Right atrium auricular region (tissue), 2 donors: ENCODE measurements around the gene RNF150. TPM values are rescaled to one million over a fixed set of nuclear protein-coding genes. Genes with fewer than 3 reads are reported as not detected.

Experiments
- DNase-seq: peaks from one replicate; pipeline ENCODE4 v3.0.0-alpha.2; 2019; ENCODE audit warnings: low spot score
- H3K27ac ChIP-seq, 2 donors: fragments of 200-600 bp; sonication (generic); 1 replicate in 1 of 2; 2 replicates in 1 of 2; pipeline ENCODE4 v1.5.1; 2016 to 2019
- H3K27me3 ChIP-seq, 2 donors: fragments of 200-600 bp; sonication (generic); one replicate each; pipeline versions ENCODE4 v1.5.1 to v1.6.0; 2017 to 2019
- H3K36me3 ChIP-seq: fragments of 200-600 bp; sonication (generic); one replicate; pipeline ENCODE4 v1.5.1; 2016
- H3K4me1 ChIP-seq, 2 donors: fragments of 200-600 bp; sonication (generic); one replicate each; pipeline versions ENCODE4 v1.5.1 to v1.6.0; 2017 to 2019
- H3K4me3 ChIP-seq, 2 donors: fragments of 200-600 bp; sonication (generic); 1 replicate in 1 of 2; 2 replicates in 1 of 2; pipeline ENCODE4 v1.5.1; 2017 to 2019; ENCODE audit warnings: mild to moderate bottlenecking in 1 of 2, moderate library complexity in 1 of 2
- H3K9me3 ChIP-seq, 2 donors: fragments of 200-600 bp; sonication (generic); one replicate each; pipeline ENCODE4 v1.5.1; 2019
- total RNA-seq, 2 donors: library from RNA; depleted of rRNA; stranded (reverse); fragments of >200 nt; gene quantifications; one replicate each; pipeline ENCODE4 v1.1.0, GENCODE V29; 2016
- TF ChIP-seq, protein P1 (sequence below), 2 donors: fragments of 200-600 bp; sonication (generic); IDR thresholded peaks; one replicate each; pipeline ENCODE4 v1.5.1; 2019; ENCODE audit warnings: antibody characterized with exemption in 2 of 2

Gene RNF150
- total RNA-seq, 2 donors from 2014 or later: 26.2 to 34.2 TPM

DNA sequence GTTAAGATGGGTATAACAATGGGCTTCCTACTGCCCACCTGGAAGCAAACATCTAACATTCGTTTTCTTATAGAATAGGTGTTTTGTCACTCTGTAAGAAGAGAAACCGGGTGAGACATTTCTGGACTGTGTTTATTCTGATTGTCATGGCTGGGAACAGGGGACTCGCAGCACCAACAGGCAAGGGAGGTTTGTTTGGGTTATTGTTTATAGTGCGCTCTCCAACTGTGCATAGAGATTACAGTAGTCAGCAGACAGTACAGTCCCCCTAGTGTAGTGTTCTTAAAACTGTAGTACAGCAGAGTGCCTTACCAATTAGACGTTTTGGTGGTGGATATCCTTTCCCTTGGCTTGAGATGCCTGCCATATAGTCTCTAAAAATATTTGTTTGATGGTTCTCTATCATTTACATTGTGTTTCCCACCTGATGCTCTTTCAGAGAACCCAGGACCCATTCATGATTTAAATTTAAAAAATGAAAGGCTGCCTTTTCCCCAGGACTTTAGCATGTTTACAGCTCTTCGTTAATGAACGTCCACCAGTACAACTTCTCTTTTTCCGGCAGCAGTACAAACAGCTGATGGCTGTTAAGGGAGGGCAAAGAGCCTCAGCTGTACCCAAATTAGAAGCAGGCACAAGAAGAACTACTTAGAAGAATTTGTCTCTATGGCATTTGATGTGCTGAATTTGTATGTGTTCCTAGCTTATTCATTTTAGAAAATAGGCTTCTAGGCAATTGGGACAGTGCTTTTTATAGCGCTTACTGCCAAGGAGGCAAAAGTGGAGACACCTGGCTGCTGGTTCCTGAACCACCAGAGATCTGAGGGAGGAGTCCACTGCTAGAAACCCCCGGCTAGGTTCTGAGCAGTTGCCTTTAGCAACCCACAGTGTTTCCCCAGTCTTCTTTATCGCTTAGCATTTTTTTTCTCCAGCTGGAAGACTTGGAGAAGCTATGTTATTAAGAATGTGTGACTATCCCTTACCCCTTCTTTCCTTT, 1.0 kb upstream of the RNF150 start:
- H3K9me3 ChIP-seq: no peaks in the 10 kb centered on the region
- no peak for DNase-seq
- H3K27me3 ChIP-seq: no peaks in the 10 kb centered on the region
- no peaks in the 10 kb centered on the region for H3K36me3 ChIP-seq
- peak overlapping the region; percentile 90 to 92 for H3K27ac ChIP-seq
- peak overlapping the region in 1 of 2 donors; percentile 15 for H3K4me3 ChIP-seq
- H3K4me1 ChIP-seq: peaks cover 0 to 14% of the 10 kb centered on the region in 2 donors
- TF ChIP-seq, protein P1, sequence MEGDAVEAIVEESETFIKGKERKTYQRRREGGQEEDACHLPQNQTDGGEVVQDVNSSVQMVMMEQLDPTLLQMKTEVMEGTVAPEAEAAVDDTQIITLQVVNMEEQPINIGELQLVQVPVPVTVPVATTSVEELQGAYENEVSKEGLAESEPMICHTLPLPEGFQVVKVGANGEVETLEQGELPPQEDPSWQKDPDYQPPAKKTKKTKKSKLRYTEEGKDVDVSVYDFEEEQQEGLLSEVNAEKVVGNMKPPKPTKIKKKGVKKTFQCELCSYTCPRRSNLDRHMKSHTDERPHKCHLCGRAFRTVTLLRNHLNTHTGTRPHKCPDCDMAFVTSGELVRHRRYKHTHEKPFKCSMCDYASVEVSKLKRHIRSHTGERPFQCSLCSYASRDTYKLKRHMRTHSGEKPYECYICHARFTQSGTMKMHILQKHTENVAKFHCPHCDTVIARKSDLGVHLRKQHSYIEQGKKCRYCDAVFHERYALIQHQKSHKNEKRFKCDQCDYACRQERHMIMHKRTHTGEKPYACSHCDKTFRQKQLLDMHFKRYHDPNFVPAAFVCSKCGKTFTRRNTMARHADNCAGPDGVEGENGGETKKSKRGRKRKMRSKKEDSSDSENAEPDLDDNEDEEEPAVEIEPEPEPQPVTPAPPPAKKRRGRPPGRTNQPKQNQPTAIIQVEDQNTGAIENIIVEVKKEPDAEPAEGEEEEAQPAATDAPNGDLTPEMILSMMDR (IDR thresholded peaks at IDR 0.05): peak in 1 of 2 donors; percentile 51

DNA sequence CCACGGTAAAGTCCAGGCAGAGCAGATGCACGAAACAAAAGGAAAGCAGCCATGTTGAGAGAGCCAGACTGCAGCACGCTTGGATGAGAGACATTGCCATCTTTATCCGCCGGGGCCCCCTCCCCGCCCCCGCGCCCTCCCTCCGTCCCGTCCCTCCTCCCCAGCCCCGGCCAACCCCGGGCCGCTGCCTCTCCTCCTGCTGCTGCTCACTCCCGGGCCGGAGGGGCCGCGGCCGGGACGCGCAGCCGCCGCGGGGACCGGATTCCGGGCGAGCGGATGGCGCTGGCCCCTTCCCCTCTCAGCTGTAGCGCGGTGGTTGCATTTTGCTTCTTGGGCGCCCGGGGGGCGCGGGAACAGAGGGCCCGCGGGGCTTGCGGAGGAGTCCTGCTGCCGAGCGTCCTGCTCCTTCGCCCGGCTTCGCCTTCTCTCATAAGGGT, 542 bp downstream of the RNF150 start:
- TF ChIP-seq, protein P1 (IDR thresholded peaks at IDR 0.05): no peak
- Histone ChIP-seq H3K27me3 (no peaks in the 10 kb centered on the region), H3K36me3 (no peaks in the 10 kb centered on the region), H3K4me1 (peaks cover 0 to 14% of the 10 kb centered on the region in 2 donors), H3K27ac (peak overlapping the region; percentile 90 to 92), H3K4me3 (peak overlapping the region; percentile 73 to 84), H3K9me3 (no peaks in the 10 kb centered on the region)
- DNase-seq: no peak

DNA sequence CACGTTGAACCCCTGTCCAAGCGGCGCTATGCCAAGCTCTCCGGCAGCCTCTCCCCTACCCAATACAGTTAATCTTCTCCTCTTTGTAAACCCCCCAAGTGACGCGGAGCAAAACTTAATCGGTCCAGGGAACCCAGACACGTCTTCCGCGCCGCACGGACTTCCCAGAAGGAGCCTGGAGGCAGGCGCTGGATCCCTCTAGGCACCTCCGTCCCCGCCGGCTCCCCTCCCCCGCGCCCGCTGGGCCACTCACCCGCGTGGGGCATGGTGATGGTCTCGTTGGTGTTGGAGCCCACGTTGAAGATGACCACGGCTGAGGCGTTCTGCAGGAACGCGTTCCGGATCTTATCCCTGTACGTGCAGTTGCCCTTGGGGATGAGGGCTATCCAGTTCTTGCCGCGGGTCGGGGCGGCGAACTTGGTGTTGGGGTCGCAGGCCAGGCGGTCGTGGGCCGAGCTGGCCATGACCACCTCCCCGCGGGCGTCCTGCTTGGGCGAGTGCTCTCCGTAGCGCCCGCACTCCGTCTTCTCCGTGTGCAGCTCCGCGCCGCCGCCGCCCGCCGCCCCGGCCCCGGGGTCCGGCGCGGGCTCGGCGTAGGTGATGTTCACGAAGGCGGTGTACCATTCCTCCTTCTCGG, 1.1 kb downstream of the RNF150 start:
- H3K4me1 ChIP-seq: peaks cover 0 to 14% of the 10 kb centered on the region in 2 donors
- H3K4me3 ChIP-seq: peak overlapping the region; percentile 73 to 84
- DNase-seq: no peak
- TF ChIP-seq, protein P1 (IDR thresholded peaks at IDR 0.05): no peak
- H3K27ac ChIP-seq: peak overlapping the region; percentile 90 to 92
- no peaks in the 10 kb centered on the region for H3K36me3 ChIP-seq
- H3K27me3 ChIP-seq: no peaks in the 10 kb centered on the region
- no peaks in the 10 kb centered on the region for H3K9me3 ChIP-seq

DNA sequence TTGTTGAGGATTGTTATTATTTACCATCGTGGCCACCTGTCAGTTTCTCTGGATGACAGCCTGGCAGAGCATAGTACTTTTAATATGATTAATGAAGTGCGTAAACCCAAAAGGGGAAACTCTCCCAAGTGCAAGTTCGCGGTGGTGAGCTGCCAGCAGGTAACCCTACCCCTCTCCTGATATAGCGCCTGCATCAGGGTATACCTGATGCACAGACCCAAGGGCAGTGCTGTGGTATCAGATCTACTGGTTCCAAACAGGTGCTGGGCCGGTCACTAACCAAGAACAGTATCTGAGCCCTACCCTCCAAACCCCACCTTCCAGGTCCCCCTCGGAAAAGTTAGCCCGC, 1.6 kb downstream of the RNF150 start:
- Histone ChIP-seq H3K27ac (peak overlapping the region; percentile 90 to 92), H3K9me3 (no peaks in the 10 kb centered on the region), H3K36me3 (no peaks in the 10 kb centered on the region), H3K4me1 (peaks cover 0 to 14% of the 10 kb centered on the region in 2 donors), H3K4me3 (peak overlapping the region; percentile 73 to 84), H3K27me3 (no peaks in the 10 kb centered on the region)
- TF ChIP-seq, protein P1 (IDR thresholded peaks at IDR 0.05): no peak
- DNase-seq: no peak

DNA sequence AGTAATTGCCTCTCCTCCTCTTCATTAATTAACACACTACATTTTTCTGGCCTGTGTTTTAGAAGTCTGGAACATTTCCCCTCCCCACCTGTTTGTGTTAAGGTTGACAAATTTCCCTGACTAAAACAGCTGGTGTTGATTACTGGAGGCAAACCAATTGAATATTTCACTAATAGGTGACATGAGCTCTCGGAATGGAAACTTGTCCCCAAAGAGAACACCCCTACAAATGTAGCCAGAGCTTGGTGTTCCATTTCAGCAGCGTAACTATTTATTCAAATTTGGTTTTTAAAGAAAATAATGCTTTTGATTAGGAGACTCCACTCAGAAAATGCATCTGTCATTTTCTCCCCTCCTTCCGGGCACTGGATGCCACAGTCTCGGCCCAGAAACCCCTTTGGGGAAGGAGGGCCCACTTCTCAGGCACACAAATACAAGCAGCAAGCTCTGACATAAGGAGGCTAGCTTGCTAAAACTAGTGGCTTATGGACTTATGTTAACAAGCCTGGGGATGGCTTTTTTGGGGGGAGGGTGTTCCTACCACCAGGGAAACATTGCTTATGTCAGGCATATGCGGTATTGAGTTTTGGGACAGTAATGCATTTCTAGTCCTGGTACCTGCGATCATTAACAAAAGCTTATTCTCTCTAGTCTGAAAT, 2.2 kb downstream of the RNF150 start:
- H3K27ac ChIP-seq: peak overlapping the region; percentile 90 to 92
- no peak for DNase-seq
- peaks cover 0 to 14% of the 10 kb centered on the region in 2 donors for H3K4me1 ChIP-seq
- peak overlapping the region; percentile 73 to 84 for H3K4me3 ChIP-seq
- no peaks in the 10 kb centered on the region for H3K27me3 ChIP-seq
- no peaks in the 10 kb centered on the region for H3K9me3 ChIP-seq
- H3K36me3 ChIP-seq: no peaks in the 10 kb centered on the region
- TF ChIP-seq, protein P1 (IDR thresholded peaks at IDR 0.05): no peak
